ENCODE results near the gene ZSWIM1. TPM values are rescaled to one million over a fixed set of nuclear protein-coding genes. Genes with fewer than 3 reads are reported as not detected.

The ZSWIM1 gene
- total RNA-seq, 2 experiments from 2014 or later: 10.6 to 11.1 TPM

Other genes starting within 250 kb of the ZSWIM1 start
- gene WFDC9, start 249.9 kb upstream of the ZSWIM1 start, total RNA-seq: not detected
- not detected for gene WFDC11, start 211.0 kb upstream of the ZSWIM1 start, total RNA-seq
- not detected for gene WFDC13, start 179.2 kb upstream of the ZSWIM1 start, total RNA-seq
- gene WFDC10B, start 176.2 kb upstream of the ZSWIM1 start, total RNA-seq: not detected
- not detected for gene SPINT4, start 158.9 kb upstream of the ZSWIM1 start, total RNA-seq
- gene WFDC3, start 89.3 kb upstream of the ZSWIM1 start, total RNA-seq: not detected
- 10 to 100 TPM; 31.1 to 31.5 TPM for gene DNTTIP1, start 89.3 kb upstream of the ZSWIM1 start, total RNA-seq
- gene UBE2C, start 68.6 kb upstream of the ZSWIM1 start, total RNA-seq: 100 to 1,000 TPM; 185 to 188 TPM
- gene TNNC2, start 53.9 kb upstream of the ZSWIM1 start, total RNA-seq: not detected
- 1 to 10 TPM; 1.3 to 1.5 TPM for gene SNX21, start 47.4 kb upstream of the ZSWIM1 start, total RNA-seq
- gene ACOT8, start 23.8 kb upstream of the ZSWIM1 start, total RNA-seq: 10 to 100 TPM; 18.6 to 19.3 TPM
- gene ZSWIM3, start 23.6 kb upstream of the ZSWIM1 start, total RNA-seq: 1 to 10 TPM; 3.5 to 3.8 TPM
- 1 to 10 TPM in 1 of 2 experiments, under 1 TPM in 1; 0.90 to 1.0 TPM for gene SPATA25, start 6.4 kb downstream of the ZSWIM1 start, total RNA-seq
- 1 to 10 TPM; 2.5 to 3.1 TPM for gene NEURL2, start 10.0 kb downstream of the ZSWIM1 start, total RNA-seq
- gene CTSA, start 10.1 kb downstream of the ZSWIM1 start, total RNA-seq: 10 to 100 TPM; 45.2 to 45.7 TPM
- gene PLTP, start 30.9 kb downstream of the ZSWIM1 start, total RNA-seq: 1 to 10 TPM; 5.9 to 6.2 TPM
- gene PCIF1, start 53.5 kb downstream of the ZSWIM1 start, total RNA-seq: 10 to 100 TPM; 28.4 to 30.2 TPM
- 10 to 100 TPM; 28.0 to 29.0 TPM for gene ZNF335, start 91.0 kb downstream of the ZSWIM1 start, total RNA-seq
- under 1 TPM in 1 of 2 experiments, not detected in 1; 0.08 TPM for gene MMP9, start 127.7 kb downstream of the ZSWIM1 start, total RNA-seq
- under 1 TPM; 0.26 to 0.52 TPM for gene SLC12A5, start 148.0 kb downstream of the ZSWIM1 start, total RNA-seq
- gene NCOA5, start 208.7 kb downstream of the ZSWIM1 start, total RNA-seq: 10 to 100 TPM; 26.2 to 27.3 TPM
- gene CD40, start 237.1 kb downstream of the ZSWIM1 start, total RNA-seq: 1 to 10 TPM; 4.6 to 5.3 TPM